Umbilical cord (tissue), 2 donors: ENCODE data around the gene TCFL5. TPM values are rescaled to one million over a fixed set of nuclear protein-coding genes. Genes with fewer than 3 reads are reported as not detected.

Experiments
- DNase-seq: peaks from one replicate; pipeline ENCODE4 v3.0.0-alpha.2; 2015; ENCODE audit warnings: low spot score
- total RNA-seq: library from RNA; depleted of rRNA; stranded (reverse); fragments of >200 nt; gene quantifications from one replicate; pipeline ENCODE4 v1.2.3, GENCODE V29; 2014; ENCODE audit warnings: low replicate concordance; ENCODE audit not compliant: insufficient read depth

TCFL5 gene
- total RNA-seq, 1 donor from 2014 or later = 21.9 TPM

DNA sequence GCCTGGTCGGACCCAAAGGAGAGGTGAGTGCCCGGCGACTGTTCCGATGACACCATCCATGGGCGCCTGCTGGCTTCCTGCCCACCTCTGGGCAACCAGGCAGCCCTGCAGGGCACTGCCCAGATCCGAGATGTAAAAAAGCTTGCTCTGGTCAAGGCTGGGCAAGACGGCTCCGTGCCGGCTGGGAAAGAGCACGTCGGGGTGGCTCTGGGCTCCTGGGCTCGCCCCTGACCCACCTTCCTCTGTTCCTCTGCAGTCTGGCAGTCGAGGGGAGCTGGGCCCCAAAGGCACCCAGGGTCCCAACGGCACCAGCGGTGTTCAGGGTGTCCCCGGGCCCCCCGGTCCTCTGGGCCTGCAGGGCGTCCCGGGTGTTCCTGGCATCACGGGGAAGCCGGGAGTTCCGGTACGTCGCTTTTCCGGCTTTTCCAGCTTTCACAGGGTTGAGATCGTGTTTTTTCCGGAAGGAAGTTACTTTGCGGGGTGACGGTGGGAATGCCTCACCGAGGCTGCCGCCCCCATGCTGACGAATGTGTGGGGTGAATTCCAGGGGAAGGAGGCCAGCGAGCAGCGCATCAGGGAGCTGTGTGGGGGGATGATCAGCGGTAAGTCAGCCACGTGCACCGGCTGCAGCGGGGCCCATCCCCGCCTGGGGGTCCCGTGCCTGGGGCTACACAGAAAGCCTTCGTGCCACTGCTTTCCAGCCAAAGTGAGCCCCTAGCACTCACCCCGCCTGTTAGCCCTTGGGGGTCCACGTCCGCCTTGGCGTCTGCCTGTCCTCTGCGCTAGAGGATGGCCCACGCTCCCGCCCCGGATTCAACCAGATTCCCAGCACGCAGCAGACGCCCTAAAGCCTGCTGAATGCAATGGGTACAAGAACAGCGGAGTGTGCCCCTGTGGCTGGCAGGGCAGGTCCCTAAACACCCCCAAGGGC, 25.4 kb downstream of the TCFL5 start:
- no peak for DNase-seq

DNA sequence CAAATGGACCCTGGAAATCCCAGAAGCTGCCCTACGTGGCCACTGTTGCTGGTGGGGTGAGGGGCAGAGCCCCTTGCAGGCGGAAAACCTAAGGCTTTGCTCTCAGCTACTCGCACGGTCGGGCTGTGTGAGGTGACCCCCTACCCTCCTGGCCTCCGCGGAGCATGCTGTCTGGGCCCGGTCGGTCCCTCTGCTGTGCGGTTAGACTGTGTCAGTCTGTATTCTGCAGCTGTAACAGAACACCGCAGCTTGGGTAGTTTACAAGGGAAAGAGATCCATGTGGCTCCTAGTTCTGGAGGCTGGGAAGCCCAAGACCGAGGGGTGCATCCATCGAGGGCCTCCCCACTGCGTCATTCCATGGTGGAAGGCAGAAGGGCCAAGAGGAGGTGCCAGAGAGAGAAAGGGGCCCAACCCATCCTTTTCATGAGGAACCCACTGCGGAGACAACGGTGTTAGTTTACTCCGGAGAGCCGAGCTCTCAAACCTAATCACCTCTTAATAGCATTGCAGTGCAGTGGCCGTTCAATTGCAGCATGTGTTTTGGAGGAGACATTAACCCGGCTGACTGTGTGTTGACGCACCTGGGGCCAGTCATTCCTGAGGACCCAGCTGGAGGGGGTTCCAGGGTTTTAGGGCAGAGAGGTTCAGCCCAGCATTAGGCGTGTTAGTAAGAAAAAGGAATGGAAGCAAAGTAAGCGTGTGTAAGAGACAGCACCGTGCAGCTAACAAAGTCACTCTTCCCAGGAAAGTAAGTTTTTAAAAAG, 26.5 kb downstream of the TCFL5 start:
- DNase-seq = no peak

DNA sequence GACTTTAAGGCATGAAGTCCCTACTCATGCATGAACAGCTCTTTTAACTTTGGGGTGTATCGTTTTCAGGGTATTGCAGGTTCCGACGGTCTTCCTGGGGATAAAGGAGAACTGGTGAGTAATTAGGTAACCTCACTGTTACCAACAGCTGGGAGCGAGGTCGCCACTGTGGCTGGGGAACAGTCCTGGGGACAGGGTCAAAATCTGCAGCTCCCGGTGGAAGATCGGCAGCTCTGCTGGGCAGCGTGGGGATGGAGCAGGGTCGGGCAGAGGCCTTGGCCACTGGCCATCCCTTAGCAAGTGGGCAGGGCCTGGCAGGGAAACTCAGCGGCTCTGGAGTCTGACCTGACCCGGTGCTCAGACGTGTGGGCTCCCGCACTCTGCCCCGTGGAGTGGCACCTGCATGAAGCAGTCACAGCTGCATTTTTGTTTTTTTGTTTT, 28.7 kb downstream of the TCFL5 start:
- DNase-seq = no peak

DNA sequence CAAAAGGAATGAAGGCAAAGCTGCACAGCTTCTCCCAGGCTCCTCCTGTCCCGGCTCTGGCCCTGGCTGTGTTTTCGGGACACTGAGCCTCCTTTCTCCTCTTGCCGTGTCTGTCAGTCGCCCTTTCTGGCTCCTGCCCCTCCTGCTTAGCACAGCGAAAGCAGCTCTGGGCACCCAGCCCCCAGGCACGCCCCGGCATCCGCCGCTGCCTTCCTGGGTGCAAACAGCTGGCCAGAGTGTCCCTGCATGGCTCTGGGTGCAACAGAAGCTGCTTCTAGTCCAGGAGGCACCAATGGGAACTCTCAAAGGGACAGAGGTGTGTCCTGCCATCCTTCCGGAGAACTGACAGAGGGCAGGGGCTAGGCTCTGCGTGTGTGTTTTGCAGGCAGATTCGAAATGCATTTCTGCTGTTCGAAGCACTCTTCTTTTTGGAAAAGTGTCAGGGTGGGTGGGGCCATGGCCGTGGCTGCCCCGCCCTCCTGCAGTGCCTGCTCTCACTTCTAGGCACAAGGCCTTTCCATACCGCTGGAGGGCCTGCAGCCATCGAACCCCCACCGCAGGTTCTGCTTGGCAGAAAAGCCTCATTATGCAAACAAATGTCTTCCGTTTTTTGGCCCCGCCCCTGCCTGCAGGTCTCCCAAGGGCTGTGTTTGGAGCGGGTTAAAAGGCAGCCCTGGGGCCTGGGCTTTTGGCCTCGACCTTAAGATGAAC, 29.3 kb downstream of the TCFL5 start:
- no peak for DNase-seq

DNA sequence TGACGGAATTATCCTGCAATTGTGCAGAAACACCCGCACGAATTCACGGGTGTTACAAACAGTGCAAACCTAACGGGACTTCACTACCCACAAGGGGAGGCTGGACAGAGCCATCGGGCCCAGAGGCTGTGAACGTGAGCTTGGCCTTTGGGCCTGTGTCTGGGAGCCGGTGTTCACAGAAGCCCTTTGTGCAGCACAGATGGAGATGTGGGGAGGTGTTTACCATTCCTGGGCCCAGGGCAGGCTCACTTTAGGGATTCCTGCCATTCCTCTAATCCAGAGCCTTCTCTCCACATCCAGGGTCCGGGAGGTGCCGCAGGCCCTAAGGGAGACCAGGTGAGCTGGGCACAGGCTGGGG, 29.8 kb downstream of the TCFL5 start:
- DNase-seq = no peak

DNA sequence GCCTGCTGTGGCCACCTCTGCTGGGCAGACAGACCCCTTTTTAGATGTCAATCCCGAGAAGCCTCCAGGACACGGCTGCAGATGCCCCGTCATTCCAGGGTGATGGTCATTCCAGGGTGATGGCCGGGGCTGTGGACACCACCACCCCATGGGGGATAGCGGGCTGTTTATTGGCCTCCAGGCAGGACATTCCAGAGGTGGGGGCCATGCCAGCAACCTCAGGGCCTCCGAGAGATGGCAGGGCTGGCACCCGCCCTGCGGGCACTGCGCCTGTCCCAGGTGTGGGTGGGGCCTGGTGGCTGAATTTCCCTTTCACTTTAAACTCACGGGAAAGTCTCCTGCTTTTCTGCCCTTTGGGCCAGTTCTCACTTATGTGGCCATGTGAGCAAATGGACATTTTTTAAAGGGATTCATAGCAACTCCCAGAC, 30.2 kb downstream of the TCFL5 start:
- DNase-seq = no peak

DNA sequence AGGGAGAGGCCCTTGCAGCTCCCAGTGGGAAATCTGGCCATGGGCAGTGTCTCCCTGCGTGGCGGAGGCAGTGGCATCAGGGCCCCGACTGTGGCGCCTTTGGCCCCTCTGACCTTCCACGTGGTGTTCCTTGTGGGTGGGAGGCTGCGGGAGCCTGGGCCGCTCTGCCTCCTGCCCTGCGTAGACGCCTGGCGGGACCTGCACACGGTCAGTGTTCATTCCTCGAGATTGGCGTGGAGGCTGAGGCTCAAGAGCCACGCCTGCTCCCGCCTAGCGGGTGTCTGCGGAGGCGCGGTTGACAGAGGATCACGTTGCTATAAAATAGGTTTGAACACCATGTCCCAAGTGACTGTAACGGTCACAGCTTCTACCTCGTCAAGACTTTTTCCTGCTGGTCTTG, 30.8 kb downstream of the TCFL5 start:
- DNase-seq = no peak

DNA sequence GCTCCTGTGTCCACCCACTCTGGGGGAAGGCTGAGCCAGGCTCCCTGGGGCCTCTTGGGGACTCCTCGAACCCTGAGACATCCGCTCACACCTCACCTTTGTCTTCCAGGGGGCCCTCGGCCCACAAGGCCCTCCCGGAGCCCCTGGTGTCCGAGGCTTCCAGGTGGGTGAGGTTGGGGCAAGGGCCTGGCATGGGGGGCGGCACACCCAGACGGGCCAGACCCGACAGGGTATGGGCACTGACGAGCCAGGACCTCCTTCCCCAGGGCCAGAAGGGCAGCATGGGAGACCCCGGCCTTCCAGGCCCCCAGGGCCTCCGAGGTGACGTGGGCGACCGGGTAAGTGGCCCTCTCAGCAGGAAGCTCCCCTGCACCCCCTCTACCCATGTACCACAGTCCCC, 31.4 kb downstream of the TCFL5 start:
- no peak for DNase-seq

DNA sequence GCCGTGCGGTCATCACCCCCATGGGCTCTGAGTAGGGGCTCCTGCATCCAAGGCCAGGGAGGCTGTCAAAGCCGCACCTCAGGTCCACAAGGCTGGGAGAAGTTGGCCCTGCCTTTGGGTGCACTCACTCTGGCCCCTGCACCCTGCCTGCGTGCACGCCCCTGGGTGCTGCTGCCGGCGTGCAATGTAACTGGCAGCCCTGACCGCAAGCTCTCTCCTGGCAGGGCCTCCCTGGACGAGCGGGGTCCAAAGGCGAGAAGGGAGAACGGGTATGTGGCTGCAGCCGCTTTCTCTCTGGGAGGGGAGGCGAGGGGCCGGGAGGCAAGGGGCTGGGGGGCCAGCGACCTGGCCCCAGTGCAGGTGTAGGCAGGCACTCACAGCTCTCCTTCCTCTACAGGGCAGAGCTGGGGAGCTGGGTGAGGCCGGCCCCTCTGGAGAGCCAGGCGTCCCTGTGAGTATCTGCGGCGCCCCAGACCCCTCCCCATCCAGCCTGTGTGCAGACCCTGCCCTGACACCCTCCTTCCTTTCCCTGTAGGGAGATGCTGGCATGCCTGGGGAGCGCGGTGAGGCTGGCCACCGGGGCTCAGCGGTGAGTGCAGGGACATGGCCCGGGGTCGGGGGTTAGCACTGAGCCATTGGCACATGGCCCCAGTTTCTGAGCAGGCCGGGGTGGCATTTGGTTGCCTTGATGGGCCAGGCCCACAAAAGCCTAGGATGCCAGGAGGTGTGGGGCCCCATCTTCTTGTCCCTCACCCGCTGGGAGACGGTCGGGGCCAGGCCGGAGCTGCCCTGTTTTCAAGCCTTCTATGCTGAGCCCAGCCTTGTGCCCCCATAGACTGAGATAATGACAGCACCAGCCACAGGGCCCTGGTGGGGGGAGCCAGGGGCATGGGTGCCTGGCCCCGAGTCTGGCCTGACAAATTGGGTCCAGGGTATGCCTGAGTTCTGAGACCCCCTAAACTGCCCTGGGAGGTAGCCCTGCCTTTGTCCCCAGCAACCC, 32.1 kb downstream of the TCFL5 start:
- no peak for DNase-seq

DNA sequence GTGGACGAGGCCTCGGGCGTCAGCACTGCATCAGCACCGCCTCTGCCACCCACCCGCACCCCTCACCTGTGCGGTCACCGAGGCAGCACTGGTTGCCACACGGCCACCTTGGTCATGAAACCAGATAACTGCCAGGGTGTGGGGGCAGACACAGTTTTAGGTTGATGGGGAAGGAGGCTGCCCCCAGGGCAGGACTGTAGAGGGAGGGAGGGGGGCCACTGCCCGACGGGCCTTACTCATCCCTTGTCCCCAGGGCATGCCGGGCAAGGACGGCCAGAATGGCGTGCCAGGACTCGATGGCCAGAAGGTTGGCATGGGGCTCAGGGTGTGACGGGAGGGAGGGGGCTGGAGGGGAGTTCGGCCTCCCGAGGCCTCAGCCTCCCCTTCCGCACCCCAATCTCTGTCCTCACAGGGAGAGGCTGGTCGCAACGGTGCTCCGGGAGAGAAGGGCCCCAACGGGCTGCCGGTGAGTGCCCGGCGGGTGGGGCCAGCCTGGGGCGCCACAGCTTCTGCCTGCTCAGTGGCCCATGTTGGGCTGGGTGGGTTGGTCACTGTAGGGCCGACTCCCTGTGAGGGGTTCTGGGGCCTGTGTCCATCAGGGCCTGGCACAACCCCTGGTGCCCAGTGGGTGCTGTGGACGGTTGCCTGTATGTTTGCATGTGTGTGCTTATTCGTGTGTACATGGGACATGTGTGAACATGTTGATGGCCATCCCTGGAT, 33.0 kb downstream of the TCFL5 start:
- DNase-seq = no peak

DNA sequence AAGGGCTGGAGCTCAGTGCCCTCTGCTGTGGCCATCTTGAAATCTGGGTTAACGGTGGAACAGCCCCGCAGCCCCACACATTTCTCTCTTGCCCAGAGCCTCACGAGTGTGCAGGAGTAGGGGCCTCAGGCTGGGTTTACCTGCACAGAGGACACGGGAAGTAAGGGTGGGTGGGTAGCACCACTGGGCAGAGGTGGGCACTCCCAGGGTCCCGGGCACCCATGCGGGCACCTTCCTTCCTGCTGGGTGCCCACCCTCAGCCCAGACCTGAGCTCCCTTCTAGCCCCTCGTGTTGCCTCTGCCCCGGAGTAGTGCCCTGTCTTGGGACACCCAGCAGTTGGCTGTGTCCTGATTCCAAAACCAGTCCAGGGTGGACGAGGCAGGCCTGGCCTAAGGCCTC, 33.6 kb downstream of the TCFL5 start:
- DNase-seq = no peak

DNA sequence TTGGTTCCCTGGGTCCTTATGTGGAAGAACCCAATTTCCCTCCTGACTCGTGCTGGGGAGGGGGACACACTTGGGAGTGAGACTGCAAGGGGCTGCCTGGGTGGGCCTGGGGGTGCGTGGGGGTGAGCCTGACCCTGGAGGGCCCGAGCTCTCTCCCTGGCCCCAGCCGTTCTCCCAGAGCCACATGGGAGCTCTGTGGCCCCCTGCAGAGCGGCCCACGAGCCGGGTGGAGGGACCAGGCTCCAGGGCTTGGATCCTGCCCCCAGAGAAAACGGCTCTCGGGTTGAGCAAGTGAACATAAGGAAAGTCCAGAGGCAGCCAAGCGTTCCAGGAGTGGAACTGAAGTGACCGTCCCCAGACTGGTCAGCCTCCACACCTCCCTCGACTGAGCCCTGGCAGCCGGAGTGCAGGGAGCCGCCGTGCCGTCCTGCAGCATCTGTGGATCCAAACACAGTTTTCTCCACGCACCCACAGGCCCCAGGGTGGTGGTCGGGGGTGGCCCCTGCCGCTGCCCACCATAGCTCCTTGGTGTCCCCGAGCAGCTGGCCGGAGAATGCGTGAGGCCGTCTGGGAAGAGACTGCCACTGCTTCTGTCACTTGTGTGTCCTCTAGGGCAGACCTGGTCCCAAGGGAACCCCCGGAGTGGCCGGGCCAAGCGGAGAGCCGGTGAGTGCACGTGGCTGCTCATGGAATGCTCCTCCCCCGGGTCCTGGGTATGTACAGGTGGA, 34.1 kb downstream of the TCFL5 start:
- no peak for DNase-seq

DNA sequence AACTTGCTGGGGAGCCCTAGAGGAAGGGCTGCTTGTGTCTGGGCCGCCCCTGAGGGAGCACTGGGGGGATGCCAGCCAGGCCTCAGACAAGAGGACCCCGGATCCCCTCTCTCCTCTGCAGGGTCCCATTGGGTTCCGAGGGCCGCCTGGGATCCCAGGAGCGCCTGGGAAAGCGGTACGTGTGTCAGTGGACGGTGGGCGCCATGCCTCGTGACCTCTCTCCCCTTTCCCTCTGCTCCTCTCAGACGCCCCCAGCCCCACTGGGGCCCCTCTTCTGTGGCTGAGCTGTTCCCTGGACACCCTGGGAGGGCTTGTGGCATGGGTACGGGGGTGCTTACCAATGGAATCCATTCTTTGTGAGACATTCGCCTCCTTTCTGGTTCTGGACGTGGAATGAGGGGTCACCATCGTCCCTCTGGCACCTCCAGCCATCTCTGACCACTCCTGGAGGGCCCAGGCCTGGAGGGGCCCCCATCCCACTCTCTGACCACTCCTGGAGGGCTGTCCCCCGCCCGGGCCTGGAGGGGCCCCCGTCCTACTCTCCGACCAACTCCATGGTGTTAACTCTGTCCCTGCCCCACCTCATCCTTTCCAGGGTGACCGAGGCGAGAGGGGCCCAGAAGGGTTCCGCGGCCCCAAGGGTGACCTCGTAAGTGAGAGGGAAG, 34.8 kb downstream of the TCFL5 start:
- no peak for DNase-seq

DNA sequence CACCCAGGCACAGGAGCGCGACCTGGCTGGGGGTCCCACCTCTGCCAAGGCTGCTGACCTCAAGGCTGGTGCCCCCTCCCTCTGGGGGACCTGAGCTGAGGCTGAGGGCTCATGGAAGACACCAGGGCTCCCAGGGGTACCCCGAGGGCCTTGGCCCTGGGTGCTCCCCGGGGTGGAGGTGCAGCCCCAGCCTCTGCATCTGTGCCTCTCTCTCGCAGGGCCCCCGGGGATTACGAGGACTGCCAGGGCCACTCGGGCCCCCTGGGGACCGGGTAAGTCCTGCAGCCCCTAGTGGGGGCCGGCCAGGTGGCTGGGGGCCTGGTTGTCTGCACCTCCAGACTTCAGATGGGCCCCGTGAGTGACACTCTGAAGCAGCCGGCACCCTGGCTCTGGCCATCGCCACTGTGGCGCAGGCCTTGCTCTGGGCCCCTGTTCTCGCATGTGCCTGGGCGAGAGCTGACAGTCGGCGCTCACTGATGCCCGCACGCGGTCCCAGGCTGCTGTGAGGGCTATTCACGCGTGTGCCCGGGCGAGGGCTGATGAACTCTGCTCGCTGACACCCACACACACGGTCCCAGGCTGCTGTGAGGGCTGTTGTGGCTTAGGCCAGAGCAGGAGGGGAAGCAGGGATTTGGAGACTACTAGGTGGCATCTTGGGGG, 35.5 kb downstream of the TCFL5 start:
- no peak for DNase-seq

DNA sequence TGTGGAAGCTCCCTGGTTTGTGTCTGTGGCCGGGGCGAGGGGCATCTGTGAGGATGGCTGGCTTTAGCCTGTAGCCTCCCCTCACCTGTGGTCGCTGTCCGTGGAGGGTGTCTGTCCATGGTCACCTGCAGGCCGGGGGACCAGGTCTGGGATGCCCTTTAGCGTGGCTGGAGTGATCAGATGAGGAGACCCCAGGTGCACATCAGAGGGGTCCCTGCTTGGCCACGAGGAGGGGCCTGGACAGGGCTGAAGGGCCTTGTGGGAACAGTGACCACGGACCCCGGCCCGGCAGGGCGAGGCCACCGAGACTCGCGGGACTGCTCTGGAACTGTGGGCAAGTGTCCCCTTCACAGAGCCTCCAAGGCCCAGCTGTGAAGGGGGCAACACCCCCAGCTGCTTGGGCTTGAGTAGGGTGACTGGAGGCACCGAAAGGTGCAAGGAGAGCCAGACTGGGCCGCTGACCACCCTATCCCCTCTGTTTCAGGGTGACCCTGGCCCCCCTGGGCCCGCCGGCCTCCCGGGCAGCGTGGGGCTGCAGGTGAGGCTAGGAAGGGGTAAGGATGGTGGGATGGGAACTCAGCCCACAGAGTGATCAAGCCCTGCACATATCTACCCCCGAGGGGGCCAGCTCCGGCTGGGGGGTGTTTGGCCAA, 36.2 kb downstream of the TCFL5 start:
- DNase-seq = no peak

DNA sequence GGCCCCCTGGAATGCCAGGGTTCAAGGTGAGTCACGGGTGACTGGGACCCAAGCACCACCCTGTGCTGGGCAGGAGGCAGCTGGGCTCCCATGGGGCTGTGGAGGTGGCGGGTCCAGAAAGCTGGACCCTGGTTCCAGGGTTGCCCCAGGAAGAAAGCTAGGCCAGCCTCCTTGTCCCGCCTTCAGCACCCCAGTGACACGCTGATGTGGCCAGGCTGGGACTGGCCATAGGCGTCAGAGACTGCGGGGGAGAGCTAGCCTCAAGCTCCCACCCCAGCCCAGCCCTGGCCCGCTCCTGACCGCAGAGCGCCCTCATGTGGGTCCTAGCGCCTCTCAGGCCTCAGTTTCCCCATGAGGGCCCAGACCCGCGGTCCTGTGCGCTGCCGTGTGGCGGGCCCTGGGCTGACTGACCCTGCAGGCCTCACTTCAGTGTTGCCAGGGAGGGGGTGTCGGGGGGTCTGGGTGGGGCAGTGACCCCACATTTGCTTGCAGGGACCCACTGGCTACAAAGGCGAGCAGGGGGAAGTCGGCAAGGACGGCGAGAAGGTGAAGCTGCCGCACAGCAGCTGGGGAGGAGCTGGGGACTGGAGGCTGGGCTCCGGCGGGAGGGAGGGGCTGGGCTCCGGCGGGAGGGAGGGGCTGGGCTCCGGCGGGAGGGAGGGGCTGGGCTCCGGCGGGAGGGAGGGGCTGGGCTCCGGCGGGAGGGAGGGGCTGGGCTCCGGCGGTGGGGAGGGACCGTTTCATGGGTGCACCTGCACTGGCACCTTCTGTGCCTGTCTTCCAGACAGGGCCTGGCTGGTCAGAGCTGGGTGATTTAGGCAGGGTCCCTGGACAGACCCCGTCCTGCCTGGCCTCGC, 36.9 kb downstream of the TCFL5 start:
- no peak for DNase-seq
